GM19238 (cell line): Measurements from ENCODE around the gene ATP5ME.

ENCODE experiments used
- DNase-seq: peaks from one replicate; pipeline ENCODE4 v3.0.0; 2011; ENCODE audit warnings: low spot score; ENCODE audit not compliant: insufficient read length

The ATP5ME gene

GRCh38 chr4:622996-623913 lies 50.8 kb downstream of the ATP5ME start:
- DNase-seq = no peak
